Cerebellar cortex (tissue), 1 donor: ENCODE results near the gene DIO3.
"Not testable (repeated sequence)": the region's sequence is repeated elsewhere in the genome, so short reads cannot be mapped to it uniquely, and the experiment has no call there.

Experiments used
- DNase-seq: peaks from one replicate; pipeline ENCODE4 v3.0.0-alpha.2; 2015; ENCODE audit warnings: low spot score

The DIO3 gene

DNA sequence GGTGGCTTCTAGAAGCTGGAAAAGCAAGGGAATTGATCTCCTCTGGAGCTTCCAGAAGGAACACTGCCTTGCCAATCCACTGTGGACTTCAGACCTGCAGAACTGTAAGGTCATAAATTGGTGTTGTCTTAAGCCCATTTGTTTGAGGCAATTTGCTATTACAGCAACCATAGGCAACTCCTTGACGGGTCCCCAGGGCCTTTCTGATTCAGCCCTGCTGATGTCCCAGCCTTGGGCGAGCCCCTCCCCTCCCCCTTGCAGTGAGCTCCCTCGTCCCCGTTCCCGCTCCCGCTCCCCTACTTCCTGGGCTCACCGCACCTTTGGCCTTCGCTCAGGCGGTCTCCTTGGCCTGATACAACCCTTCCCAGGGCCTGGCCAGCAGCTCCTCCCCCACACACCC lies 18.9 kb upstream of the DIO3 start:
- DNase-seq: no peak

DNA sequence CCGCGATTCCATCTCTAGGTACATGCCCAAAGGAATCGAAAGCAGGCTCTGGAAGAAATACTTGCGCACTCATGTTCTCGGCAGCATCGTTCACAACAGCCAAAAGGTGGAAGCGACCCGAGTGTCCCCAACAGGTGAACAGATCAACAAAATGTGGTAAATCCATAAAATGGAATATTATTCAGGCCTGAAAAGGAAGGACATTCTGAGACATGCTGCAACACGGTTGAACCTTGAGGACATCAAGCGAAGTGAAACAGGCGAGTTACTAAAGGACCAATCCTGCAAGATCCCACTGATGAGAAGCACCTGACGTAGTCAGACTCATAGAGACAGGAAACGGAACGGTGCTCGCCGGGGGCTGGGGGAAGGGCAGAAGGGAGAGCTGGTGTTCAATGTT lies 17.5 kb upstream of the DIO3 start:
- DNase-seq: no peak

DNA sequence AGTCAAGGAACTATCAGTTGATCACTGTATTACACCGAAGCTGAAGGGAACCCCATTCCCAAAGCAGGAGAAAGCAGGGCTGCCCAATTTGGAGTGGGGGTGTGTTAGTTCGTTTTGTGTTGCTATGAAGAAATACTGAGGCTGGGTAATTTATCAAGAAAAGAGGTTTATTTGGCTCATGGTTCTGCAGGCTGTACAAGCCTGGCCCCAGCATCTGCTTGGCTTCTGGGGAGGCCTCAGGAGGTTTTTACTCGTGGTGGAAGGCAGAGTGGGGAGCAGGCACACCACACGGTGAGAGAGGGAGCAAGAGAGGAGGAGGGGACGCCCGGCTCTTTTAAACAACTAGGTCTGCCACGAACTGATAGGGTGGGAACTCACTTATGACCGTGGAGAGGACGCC lies 16.7 kb upstream of the DIO3 start:
- no peak for DNase-seq

DNA sequence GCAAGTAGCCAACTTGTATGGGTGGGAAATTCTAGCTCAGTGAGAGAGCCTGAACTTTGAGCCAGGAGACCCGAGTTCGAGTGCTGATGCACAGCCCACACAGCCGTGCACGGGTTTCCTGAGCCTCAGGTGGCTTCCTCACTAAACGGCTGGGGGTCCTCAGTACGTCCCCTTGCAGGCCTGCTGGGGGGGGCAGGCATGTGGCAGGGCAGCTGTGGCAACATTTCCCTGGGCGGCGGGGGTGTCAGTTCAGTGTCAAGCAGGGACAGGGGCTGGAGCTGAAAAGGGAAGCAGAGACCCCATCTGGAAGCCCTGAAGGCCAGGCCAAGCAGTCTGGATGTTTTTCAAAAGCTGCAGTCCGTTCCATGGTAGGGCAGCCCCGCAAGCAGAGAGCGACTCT lies 14.6 kb upstream of the DIO3 start:
- DNase-seq: no peak

DNA sequence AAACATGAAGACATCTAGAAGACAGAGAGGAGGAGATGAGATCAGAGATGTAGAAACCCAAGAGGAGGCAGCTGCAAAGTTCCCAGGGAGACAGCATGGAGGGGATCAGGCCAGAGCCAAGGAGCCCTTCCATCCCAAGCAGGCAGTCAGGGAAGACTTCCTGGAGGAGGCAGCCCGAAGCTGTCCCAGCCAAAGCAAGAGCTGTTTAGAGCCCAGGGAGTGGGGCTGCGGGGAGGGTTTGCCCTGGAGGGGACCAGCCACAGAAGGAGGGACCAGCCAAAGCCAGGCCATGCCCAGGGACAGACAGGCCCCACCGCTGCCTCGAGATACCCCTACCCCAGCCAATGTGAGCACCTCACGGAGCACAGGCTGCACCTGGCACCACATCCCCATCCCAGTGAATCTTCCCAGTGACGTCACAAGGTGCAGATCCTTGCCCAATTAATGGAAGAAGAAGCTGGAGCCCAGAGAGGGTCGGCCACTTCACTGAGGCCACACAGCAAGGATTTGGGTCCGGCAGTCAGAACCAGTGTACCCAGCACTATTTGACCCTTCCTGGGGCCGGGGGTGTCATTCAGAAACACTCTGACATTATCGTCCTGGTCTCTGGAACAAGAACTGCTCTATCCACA lies 14.1 kb upstream of the DIO3 start:
- DNase-seq: no peak

DNA sequence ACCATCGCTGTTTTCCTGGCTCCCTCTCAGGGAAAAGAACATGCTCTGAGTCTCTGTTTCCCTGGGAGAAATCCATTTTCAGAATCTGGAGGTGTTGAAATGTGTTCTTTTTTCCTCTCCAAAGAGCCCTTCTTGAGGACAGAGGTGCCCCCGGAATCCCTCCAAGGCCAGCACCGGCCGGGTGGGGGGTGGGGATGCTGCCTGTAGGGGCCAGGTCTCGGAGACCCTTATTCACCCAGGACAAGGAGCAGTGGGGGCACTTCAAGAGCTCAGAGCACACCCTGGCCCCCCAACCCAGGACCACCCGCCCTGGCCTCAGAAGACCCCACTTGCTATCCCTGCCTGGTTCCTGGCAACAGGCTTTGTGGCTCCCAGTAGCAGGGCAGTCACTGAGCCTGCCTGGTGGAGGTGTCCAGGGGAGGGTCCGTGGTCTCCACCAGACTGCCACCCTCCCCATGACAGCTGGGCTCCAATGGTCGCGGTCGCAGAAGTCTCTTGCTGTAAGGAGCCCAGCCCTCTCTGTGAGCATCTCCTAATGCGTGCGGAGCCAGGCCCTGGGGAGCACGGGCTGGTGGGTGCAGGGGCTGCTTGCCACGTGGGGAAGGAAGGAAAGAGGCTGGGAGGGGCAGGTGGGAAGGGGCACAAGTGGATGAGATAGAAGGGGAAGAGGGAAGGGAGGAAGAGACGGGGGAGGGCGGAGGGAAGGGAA lies 13.2 kb upstream of the DIO3 start:
- DNase-seq: no peak

DNA sequence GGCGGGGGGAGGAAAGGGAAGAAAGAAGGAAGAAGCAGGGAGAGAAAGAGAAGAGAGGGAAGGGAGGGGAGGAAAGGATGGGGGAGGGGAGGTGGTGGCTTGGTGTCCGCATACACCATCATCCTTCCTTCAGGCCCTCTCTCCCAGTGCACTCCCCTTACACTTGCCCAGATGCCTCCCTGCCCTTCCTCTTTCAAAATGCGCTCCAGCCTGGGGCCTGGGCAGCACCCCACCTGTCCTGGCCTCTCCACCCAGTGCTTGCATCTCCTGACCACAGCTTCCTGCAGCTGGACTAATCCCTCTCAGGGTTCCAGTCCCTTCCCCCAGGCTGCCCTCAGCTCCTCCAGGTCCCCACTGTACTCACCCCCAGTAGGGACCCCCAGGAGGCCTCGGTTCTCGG lies 12.6 kb upstream of the DIO3 start:
- DNase-seq: no peak

DNA sequence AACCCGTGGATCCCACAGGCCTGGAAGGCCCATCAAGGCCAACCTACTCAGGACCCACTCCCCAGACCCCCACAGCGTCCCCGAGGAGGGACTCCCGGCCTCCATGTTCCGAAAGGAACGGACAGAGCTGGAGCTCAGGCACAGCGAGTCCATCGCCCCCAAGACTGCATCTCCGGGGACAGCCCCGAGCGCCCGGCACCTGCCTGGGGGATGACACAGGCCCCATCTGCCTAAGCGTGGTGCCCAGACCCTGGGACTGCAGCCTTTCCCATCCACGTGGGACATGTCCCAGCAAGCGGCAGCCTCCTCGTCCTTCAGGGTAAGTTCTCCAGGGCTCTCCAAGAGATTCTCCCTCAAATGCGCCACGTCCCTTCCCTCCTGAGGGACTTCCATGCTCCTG lies 12.1 kb upstream of the DIO3 start:
- no peak for DNase-seq

DNA sequence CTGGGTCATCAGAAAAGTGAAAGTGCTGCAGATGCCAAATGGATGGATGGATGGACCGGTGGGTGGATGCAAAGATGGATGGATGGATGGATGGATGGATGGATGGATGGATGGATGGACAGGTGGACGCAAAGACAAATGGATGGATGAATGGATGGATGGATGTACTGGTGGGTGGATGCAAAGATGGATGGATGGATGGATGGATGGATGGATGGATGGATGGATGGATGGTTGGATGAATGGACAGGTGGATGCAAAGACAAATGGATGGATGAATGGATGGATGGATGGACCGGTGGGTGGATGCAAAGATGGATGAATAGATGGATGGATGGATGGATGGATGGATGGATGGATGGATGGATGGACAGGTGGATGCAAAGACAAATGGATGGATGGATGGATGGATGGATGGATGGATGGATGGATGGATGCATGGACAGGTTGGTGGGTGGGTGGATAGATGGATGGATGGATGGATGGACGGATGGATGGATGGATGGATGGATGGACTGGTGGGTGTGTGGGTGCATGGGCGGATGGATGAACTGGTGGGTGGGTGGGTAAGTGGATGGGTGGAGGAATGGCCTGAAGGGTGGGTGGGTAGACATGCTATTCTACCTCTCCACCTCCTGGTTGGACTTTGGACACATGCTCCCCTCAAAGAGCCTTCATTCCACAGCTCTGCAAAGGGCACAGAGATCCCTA lies 10.9 kb upstream of the DIO3 start:
- DNase-seq: not testable (repeated sequence)

DNA sequence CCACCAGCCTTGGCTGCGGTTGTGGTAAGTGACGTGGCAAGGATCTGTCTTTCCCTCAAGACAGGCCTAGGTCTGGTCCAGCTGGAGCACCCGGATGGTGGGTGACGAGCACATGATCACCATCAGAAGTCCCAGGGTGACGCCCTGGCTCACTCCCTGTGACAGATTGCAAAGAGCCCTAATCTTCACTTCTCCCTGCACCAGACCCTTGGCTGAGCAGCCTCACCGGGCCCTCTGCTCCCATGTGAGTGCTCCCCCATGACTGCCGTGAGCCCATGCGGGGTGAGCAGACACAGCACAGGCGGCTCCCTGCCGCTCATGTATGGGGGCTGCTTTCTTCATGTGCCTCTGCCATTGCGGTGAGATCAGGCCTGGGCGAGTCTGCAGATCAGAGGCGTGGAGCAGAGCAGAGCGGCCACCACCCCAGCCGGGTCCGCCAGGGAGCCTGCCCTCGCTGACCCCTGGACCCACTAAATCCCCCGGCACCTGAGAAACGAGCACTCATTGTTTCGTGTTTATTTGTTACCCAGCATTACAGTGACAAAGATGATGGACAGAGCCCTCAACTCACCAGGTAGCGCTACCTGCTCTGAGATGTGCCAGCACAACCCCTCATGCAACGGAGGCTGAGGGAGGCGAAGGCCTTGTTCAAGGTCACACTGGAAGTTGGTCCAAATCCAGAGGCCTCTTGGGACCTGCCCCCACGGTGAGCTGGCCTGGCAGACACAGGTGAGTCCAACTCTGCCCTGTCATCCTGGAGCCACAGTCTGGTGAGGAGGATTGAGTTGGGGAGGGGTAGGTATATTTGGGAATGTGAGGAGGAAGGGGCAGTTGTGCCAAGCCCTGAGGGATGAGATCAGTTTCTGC lies 9.3 kb upstream of the DIO3 start:
- DNase-seq: no peak

DNA sequence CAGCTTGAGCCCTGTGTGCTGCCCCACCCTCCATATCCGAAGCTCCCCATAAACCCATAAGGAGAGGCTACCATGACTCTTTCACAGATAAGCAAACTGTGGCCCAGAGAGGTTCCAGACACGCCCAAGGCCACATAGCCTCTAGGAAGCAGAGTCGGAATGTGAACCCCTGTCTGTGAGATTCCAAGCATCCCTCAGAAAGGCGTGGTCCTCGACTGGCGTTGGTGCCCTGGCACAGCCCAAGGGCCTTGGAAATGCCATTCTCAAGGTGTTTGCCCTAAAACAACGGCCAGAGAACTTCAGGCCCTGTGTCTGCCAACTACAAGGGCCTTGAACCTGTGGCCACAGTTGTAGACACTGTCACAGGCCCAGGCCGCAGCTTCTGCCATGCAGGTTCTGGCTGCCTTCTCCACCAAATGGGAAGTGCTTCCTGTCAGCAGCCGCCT lies 8.5 kb upstream of the DIO3 start:
- no peak for DNase-seq

DNA sequence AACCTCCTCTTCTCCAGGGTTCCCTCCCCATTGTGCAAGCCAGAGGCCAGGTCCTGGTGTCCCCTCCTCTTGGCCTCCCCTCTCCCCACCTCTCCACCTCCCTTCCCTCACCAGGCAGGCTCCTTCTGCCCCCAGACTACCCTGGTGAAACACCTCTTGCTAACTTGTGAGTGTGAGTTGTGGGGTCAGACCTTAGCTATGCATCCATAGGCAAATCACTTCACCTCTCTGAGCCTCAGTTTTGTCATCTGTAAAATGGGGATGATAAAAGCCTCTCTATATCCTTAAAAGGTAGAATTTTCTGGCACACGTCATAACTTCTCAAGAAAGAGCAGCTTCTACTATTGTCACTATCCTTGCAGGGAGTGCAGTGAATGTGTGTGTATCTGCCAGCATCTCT lies 7.9 kb upstream of the DIO3 start:
- no peak for DNase-seq

DNA sequence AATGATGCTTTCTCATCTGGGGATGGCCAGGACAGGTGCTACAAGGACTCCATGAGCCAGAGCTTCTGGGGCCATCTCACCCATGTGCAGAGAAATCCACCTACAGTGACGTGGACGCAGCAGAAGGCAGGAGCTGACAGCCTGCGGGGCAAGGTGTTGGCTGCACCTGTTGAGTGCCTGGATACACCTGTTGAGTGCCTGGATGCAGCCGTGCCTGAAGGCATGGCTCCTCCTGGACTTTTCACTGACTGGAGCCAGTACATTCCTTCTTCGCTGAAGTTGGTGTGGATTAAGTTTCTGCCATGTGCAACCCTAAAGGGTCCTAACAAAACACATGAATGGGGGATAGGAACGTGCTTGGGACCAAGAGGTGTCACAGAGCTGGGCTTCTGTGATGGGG lies 7.4 kb upstream of the DIO3 start:
- no peak for DNase-seq

DNA sequence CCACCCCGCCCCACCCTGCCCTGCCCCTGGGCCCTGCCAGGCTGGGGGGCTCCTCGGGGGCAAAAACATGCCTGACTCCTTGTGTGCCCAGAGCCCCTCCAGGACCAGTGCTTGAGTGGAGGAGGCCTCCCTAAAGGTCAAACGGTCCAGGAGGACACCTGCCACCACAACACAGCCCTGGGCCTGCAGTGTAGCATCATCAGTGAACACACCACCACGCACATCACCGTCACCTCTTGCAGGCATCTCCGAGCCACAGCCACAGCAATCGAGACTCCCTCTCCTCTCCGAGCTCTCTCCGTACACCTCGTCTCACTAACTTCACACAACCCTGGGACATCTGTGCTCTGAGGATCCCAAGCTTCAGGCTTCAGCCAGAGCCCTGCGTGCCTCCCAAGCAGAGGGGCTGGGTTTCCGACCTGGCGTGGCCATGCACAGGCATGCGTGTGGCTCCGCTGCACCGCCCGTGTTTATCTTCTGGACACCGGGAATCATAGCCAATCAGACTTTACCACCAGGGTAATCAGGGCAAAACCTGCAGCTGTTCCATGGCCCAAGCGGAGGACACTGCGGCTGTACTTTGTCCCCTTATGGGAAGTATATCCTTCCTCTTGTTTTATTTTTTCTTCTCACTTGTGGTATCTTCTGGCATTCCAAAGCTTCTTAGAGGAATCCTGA lies 6.2 kb upstream of the DIO3 start:
- no peak for DNase-seq

DNA sequence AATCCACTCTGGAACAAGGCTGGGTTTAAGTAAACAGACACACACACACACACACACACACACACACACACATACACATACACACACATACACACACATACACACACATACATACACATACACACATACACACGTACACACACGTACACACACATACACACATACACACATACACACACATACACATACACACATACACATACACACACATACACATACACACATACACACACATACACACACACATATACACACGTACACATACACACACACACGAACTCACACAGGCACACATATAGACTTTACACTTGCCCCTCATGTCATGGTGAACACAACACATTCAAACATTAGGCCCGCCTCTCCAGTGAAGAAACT lies 5.6 kb upstream of the DIO3 start:
- DNase-seq: not testable (repeated sequence)

DNA sequence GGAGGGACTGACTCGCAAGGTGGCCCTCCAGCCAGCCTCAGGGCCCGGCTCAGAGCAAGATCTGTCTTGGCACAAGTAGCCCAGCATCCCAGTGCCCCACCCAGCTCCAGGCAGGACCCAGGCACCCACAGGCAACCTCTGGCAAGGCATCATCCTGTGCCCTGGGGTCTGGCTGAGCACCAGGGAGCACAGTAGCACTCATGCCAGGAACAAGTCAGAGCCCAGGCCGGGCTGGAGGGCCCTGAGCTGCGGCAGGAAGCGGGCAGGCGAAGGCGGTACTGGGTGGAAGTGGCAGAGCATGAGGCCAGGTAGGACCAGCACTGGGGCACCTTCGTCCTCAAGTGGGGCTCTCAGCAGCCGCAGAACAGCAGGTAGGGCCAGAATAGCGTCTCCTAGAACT lies 5.2 kb upstream of the DIO3 start:
- DNase-seq: no peak

DNA sequence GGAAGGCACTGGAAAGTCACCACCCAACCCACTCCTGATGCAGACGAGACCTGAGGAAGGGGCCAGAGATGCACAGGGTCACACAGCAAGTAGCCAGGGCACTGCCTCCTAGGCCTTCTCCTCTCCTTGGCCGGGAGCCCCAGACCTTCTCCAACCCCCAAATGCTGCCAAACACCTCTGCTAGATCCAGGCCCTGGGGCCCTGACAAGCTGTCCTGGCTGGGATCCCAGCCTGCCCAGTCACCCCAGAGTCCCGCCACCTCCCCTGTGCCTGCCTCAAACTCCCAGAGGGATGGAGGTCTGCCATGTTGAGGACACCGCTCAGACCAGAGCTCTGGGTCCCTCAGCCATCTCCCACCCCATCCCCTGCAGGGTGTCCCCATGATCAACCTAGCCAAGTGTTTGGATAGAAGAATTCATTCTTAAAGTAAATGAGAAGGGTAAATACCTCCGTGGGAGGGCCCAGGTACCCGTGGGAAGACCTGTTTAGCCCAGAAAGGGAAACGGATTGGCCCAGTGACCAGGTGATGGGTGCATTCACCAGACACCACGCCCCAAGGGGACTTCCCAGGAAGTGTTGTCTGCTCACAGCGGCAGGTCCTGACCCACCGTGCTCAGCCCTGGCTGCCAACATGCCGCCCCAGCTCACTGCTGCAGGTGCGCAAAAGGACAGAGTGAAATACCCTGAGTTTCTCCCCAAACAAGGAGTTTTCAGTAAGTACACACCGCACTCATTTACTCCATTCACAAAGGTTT lies 4.6 kb upstream of the DIO3 start:
- DNase-seq: no peak

DNA sequence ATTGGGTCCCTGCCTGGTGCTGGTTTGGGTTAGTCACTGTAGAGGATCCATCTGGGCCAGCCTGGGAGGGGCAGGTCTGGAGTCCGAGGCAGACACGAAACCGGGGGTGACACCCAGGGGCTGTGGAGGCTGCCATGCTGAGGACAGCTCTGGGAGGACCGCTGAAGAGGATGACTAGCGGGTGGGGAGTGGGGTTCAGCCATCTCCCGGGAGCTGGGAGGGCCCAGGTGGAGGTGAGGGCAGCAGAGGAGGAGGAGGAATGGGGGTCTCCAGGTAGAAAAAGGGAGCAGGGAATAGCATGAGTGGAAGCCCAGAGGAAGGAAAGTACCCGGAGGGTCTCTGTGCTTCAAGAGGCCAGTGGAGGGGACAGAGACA lies 4.0 kb upstream of the DIO3 start:
- DNase-seq: no peak

DNA sequence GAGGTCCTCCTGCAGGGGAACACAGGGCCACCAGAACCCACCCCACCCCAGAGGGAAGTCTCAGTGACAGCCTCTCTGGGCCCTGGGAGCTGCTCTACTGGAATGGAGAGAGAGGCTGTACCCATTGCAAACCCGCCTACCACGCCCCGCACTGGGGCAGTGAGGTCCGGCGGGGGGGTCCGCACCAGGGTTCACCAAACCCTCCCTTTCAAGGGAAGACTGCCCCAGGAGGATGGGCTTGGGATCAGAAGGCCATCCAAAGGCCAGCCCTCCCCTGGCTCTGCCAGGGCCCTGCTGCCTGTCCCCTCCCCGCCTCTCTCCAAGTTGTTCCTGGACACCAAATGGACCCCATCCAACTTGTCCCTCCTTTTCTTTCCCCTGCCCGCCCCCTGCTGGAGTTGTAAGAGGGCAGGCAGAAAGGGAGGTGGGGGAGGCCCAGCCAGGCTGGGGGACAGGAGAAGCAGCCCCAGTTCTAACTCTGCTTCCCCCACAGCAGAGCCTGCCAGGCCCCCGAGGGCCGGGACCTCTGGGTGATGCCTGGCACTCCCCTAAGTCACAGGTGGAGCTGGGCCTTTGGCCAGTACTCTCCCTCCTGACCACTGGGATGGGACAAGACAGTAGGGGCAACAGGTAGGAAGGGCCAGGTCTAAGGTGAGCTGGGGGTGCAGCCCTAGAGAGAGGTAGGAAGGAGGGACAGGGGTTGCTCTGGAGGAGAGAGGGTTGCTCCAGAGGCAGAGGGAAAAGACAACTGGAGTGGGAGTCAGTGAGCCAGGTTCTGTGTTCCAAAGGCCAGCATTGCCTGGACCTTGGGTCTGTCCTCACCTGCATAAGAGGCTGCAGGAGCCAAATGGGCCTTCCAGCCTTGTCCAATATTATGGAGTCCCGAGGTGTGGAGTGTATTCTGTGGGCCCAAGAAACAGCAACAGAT lies 3.2 kb upstream of the DIO3 start:
- no peak for DNase-seq

DNA sequence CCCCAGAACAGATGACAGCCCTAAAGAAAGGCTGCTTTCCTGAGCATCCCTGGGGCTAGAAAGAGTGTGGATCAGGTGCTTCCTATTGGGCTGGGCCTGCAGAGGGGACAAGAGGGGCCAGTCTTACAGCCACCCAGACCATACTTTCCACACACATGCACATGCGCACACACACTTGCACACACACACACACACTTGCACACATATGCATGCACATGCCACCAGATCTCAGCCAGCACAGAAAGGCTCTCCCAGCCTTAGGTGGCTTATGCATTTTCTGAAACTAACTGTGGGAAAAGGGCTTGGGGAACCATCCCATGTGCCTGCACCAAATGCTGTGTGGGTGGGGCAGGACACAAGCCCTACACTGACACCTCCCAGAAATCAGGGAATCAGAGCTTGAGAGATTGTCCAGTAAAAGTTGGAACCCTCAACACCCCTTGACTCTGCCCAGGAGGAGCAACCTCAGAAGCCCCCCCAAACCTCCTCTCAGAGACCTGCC lies 2.5 kb upstream of the DIO3 start:
- DNase-seq: no peak
